Karpas-422 (cell line): Measurements from ENCODE around the gene RAD23B. TPM values are rescaled to one million over a fixed set of nuclear protein-coding genes. Genes with fewer than 3 reads are reported as not detected.
"Not testable (repeated sequence)": the region's sequence is repeated elsewhere in the genome, so short reads cannot be mapped to it uniquely, and the experiment has no call there.

Source experiments
- DNase-seq: peaks from one replicate; pipeline ENCODE4 v3.0.0-alpha.2; 2015
- H2AFZ ChIP-seq: fragments of 200-600 bp; sonication (generic); 2 replicates; pipeline ENCODE4 v1.6.1; 2014; ENCODE audit warnings: antibody characterized with exemption, low read length, mixed read lengths
- H3K27ac ChIP-seq: fragments of 200-600 bp; sonication (generic); 2 replicates; pipeline ENCODE4 v1.5.1; 2014; ENCODE audit warnings: mild to moderate bottlenecking, low read length, moderate library complexity
- H3K27me3 ChIP-seq: fragments of 200-600 bp; sonication (generic); 2 replicates; pipeline ENCODE4 v1.6.1; 2014; ENCODE audit warnings: low read length, mixed read lengths
- H3K36me3 ChIP-seq: fragments of 200-600 bp; sonication (generic); 2 replicates; pipeline ENCODE4 v1.6.1; 2014; ENCODE audit warnings: low read length, mixed read lengths; ENCODE audit not compliant: insufficient read depth
- H3K4me1 ChIP-seq: fragments of 200-600 bp; sonication (generic); 2 replicates; pipeline ENCODE4 v1.6.1; 2014; ENCODE audit warnings: mild to moderate bottlenecking, low read length, mixed read lengths
- H3K4me2 ChIP-seq: fragments of 200-600 bp; sonication (generic); 2 replicates; pipeline ENCODE4 v1.6.1; 2014; ENCODE audit warnings: low read length, low read depth, mild to moderate bottlenecking; ENCODE audit not compliant: poor library complexity, severe bottlenecking
- H3K4me3 ChIP-seq: fragments of 200-600 bp; sonication (generic); 2 replicates; pipeline ENCODE4 v1.5.1; 2014; ENCODE audit warnings: mild to moderate bottlenecking, antibody characterized with exemption, low read length, mixed read lengths
- H3K79me2 ChIP-seq: fragments of 200-600 bp; sonication (generic); 2 replicates; pipeline ENCODE4 v1.6.1; 2014; ENCODE audit warnings: mild to moderate bottlenecking, low read length, mixed read lengths
- H3K9ac ChIP-seq: fragments of 200-600 bp; sonication (generic); 2 replicates; pipeline ENCODE4 v1.6.0; 2014; ENCODE audit warnings: low read length
- H3K9me2 ChIP-seq: fragments of 200-600 bp; sonication (generic), shearing (Covaris generic); replicated peaks from 2 replicates; pipeline ENCODE4 v1.6.0; 2014; ENCODE audit warnings: mild to moderate bottlenecking, low read length, moderate library complexity; ENCODE audit not compliant: insufficient read depth
- H3K9me3 ChIP-seq: fragments of 300-700, 200-600 bp; sonication (generic); 2 replicates; pipeline ENCODE4 v1.6.1; 2014; ENCODE audit warnings: low read length, mixed read lengths
- H4K20me1 ChIP-seq: fragments of 200-600 bp; sonication (generic); 2 replicates; pipeline ENCODE4 v1.6.1; 2014; ENCODE audit warnings: mild to moderate bottlenecking, antibody characterized with exemption, low read length, low read depth; ENCODE audit not compliant: insufficient read depth
- total RNA-seq: library from RNA; depleted of rRNA; stranded (reverse); fragments of >200 nt; shearing (Covaris generic); gene quantifications from 2 replicates; pipeline ENCODE4 v1.2.3, GENCODE V29; 2014; ENCODE audit warnings: low replicate concordance

Gene RAD23B
- total RNA-seq, 1 experiment from 2014 or later = 60.2 TPM

- no peaks in the 10 kb centered on the region for H3K9me3 ChIP-seq
- H3K9ac ChIP-seq = no peak overlapping the region
- H3K4me1 ChIP-seq = peaks cover 26% of the 10 kb centered on the region
- no peak overlapping the region for H3K27ac ChIP-seq
- no peaks in the 10 kb centered on the region for H3K9me2 ChIP-seq
- H3K79me2 ChIP-seq = peaks cover 100% of the 10 kb centered on the region
- no peak for DNase-seq
- H3K27me3 ChIP-seq = no peaks in the 10 kb centered on the region
- H2AFZ ChIP-seq = no peak overlapping the region
- H3K4me3 ChIP-seq = no peak overlapping the region
- H4K20me1 ChIP-seq = peaks cover 91% of the 10 kb centered on the region
- H3K36me3 ChIP-seq = peaks cover 16% of the 10 kb centered on the region; the same call in 1 of the 2 replicates
- no peak overlapping the region for H3K4me2 ChIP-seq
Measured at GRCh38 chr9:107290619-107291018, 7.5 kb downstream of the RAD23B start.

- Histone ChIP-seq H3K4me2 (no peak overlapping the region), H3K4me3 (no peak overlapping the region), H3K9ac (no peak overlapping the region), H4K20me1 (peaks cover 88% of the 10 kb centered on the region), H3K27me3 (no peaks in the 10 kb centered on the region), H2AFZ (no peak overlapping the region), H3K27ac (no peak overlapping the region), H3K9me2 (no peaks in the 10 kb centered on the region), H3K4me1 (peaks cover 26% of the 10 kb centered on the region), H3K36me3 (peaks cover 12% of the 10 kb centered on the region; the same call in 1 of the 2 replicates), H3K9me3 (no peaks in the 10 kb centered on the region), H3K79me2 (peaks cover 100% of the 10 kb centered on the region)
- no peak for DNase-seq
Measured at GRCh38 chr9:107292821-107293542, 9.9 kb downstream of the RAD23B start.

DNA sequence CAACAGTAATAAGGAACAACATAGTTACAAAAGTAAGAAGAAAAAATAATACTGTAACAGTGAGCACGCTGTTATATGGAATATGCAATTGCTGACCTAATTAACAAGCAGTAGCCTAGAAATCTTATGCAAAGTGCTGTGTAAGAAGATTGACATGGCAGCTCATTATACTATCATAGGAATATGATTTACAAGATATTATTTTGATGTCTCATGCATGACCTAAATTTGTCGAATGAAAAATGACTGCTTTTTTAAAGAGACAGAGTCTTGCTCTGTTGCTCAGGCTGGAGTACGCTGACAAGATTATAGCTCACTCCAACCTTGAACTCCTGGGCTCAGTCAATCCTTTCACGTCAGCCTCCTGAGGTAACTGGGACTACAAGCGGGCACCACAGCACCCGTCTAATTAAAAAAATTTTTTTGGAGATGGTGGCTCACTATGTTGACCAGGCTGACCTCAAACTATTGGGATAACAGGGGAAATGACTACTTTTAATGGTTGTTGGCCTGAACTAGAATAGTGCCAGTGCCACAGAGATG, 10.5 kb downstream of the RAD23B start:
- Histone ChIP-seq H3K27ac (no peak overlapping the region), H4K20me1 (peaks cover 83% of the 10 kb centered on the region), H3K4me3 (no peak overlapping the region), H3K36me3 (peaks cover 13% of the 10 kb centered on the region; the same call in 1 of the 2 replicates), H3K9me3 (no peaks in the 10 kb centered on the region), H3K9me2 (no peaks in the 10 kb centered on the region), H3K4me2 (no peak overlapping the region), H3K4me1 (peaks cover 27% of the 10 kb centered on the region), H3K27me3 (no peaks in the 10 kb centered on the region), H3K9ac (no peak overlapping the region), H2AFZ (no peak overlapping the region), H3K79me2 (peaks cover 100% of the 10 kb centered on the region)
- DNase-seq = no peak

- Histone ChIP-seq H3K4me2 (no peak overlapping the region), H3K79me2 (peaks cover 100% of the 10 kb centered on the region), H3K27ac (no peak overlapping the region), H3K9me3 (no peaks in the 10 kb centered on the region), H3K36me3 (peaks cover 20% of the 10 kb centered on the region; the same call in 1 of the 2 replicates), H3K9ac (no peak overlapping the region), H2AFZ (no peak overlapping the region), H3K4me3 (no peak overlapping the region), H3K4me1 (peaks cover 36% of the 10 kb centered on the region), H4K20me1 (peaks cover 83% of the 10 kb centered on the region), H3K9me2 (no peaks in the 10 kb centered on the region), H3K27me3 (no peaks in the 10 kb centered on the region)
- DNase-seq = no peak
Measured at GRCh38 chr9:107294756-107295155, 11.7 kb downstream of the RAD23B start.

DNA sequence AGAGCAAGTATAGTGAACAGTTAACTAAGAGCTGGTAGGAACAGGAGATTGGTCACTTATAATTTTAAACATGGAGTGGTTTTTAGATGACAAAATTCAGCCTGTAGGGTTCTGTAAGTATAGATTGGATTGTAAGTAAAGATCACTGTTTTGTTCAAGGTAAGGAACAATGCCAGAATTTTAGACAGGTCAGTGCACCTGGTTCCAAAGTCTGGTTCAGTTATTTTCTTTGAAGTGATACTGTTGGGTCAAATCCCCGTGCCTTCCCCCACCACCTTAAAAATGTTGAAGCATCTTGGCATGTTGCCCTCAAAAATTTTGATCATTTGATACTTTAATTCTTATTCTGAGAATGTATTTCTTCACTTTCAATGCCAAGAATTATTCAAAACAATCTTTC, 12.9 kb downstream of the RAD23B start:
- no peaks in the 10 kb centered on the region for H3K9me3 ChIP-seq

GRCh38 chr9:107296592-107296991, 13.5 kb downstream of the RAD23B start:
- H3K36me3 ChIP-seq = peaks cover 29% of the 10 kb centered on the region; the same call in 1 of the 2 replicates
- not testable (repeated sequence) for H2AFZ ChIP-seq, H3K9ac ChIP-seq, H3K27me3 ChIP-seq, H3K9me3 ChIP-seq, H3K4me3 ChIP-seq, H3K27ac ChIP-seq, DNase-seq, H3K4me2 ChIP-seq, H3K9me2 ChIP-seq
- peaks cover 100% of the 10 kb centered on the region for H3K79me2 ChIP-seq
- H4K20me1 ChIP-seq = peaks cover 75% of the 10 kb centered on the region
- peaks cover 36% of the 10 kb centered on the region for H3K4me1 ChIP-seq

More for the DNA sequence above, 12.9 kb downstream of the RAD23B start:
- H3K79me2 ChIP-seq = peaks cover 100% of the 10 kb centered on the region
- no peak overlapping the region for H2AFZ ChIP-seq
- H3K4me3 ChIP-seq = no peak overlapping the region
- peaks cover 75% of the 10 kb centered on the region for H4K20me1 ChIP-seq
- H3K9ac ChIP-seq = no peak overlapping the region
- DNase-seq = no peak
- H3K4me2 ChIP-seq = no peak overlapping the region
- no peaks in the 10 kb centered on the region for H3K9me2 ChIP-seq
- H3K36me3 ChIP-seq = peaks cover 27% of the 10 kb centered on the region; the same call in 1 of the 2 replicates
- H3K27me3 ChIP-seq = no peaks in the 10 kb centered on the region
- H3K27ac ChIP-seq = no peak overlapping the region
- H3K4me1 ChIP-seq = peaks cover 36% of the 10 kb centered on the region

DNA sequence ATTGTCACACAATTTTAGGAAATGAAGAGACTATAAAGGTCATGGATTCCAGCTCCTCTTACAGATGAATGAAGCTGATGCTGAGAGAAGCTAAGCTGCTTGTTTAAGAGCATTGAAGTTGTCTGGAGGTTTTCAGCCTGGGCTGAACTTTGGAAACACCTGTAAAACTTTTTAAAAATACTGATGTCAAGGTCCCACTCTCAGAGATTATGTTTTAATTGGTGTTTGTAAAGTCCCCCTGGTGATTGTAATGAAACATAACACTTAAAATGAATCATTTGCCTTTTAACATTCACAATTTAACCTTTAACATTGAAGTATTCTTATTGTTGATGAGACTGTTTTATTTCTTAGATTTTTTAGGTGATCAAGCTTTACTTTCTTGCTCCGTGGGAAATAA, 16.4 kb downstream of the RAD23B start:
- Histone ChIP-seq H2AFZ (no peak overlapping the region), H3K27me3 (no peaks in the 10 kb centered on the region), H3K4me2 (no peak overlapping the region), H3K36me3 (peaks cover 44% of the 10 kb centered on the region; the same call in 1 of the 2 replicates), H3K79me2 (peaks cover 99% of the 10 kb centered on the region), H3K9ac (no peak overlapping the region), H3K4me3 (no peak overlapping the region), H3K9me2 (no peaks in the 10 kb centered on the region), H3K4me1 (peaks cover 28% of the 10 kb centered on the region), H3K9me3 (no peaks in the 10 kb centered on the region), H4K20me1 (peaks cover 57% of the 10 kb centered on the region), H3K27ac (no peak overlapping the region)
- no peak for DNase-seq

DNA sequence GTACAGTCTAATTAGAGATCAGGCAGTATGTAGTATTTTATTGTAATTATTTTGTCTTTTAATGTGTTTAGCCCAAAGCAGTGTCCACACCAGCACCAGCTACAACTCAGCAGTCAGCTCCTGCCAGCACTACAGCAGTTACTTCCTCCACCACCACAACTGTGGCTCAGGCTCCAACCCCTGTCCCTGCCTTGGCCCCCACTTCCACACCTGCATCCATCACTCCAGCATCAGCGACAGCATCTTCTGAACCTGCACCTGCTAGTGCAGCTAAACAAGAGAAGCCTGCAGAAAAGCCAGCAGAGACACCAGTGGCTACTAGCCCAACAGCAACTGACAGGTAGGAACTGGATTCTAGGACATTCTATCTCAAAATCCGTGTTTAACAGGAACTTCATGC, 23.2 kb downstream of the RAD23B start:
- no peak overlapping the region for H3K9ac ChIP-seq
- no peak overlapping the region for H3K4me3 ChIP-seq
- no peak overlapping the region for H3K4me2 ChIP-seq
- no peak overlapping the region for H2AFZ ChIP-seq
- peaks cover 23% of the 10 kb centered on the region for H3K4me1 ChIP-seq
- H4K20me1 ChIP-seq = peaks cover 32% of the 10 kb centered on the region
- H3K27ac ChIP-seq = no peak overlapping the region
- H3K79me2 ChIP-seq = peaks cover 95% of the 10 kb centered on the region
- no peak for DNase-seq
- H3K36me3 ChIP-seq = peaks cover 71% of the 10 kb centered on the region
- H3K27me3 ChIP-seq = no peaks in the 10 kb centered on the region
- no peaks in the 10 kb centered on the region for H3K9me3 ChIP-seq
- no peaks in the 10 kb centered on the region for H3K9me2 ChIP-seq
